Gastroesophageal sphincter (tissue), 4 donors: ENCODE measurements around the gene CXCR3. TPM values are rescaled to one million over a fixed set of nuclear protein-coding genes. Genes with fewer than 3 reads are reported as not detected.
"Not testable (repeated sequence)": the region's sequence is repeated elsewhere in the genome, so short reads cannot be mapped to it uniquely, and the experiment has no call there.

ENCODE experiments used
- ATAC-seq: fragments of 150-250 bp; one replicate; pipeline ENCODE4 v1.9.1; 2016; ENCODE audit warnings: mild to moderate bottlenecking, moderate library complexity
- H3K27ac ChIP-seq, 4 donors: fragments of 200-600 bp; sonication (generic) in 3 of 4; 1 replicate in 3 of 4; 2 replicates in 1 of 4; pipeline ENCODE4 v1.5.1; 2016 to 2019
- H3K27me3 ChIP-seq: fragments of 200-600 bp; sonication (generic); one replicate; pipeline ENCODE4 v1.5.1; 2019
- H3K36me3 ChIP-seq, 2 donors: fragments of 200-600 bp; sonication (generic); one replicate each; pipeline ENCODE4 v1.5.1; 2019; ENCODE audit warnings: control low read depth in 1 of 2
- H3K4me1 ChIP-seq, 3 donors: fragments of 200-600 bp; sonication (generic); 1 replicate in 2 of 3; 2 replicates in 1 of 3; pipeline ENCODE4 v1.5.1; 2016 to 2019; ENCODE audit warnings: control low read depth in 2 of 3
- H3K4me3 ChIP-seq, 2 donors: fragments of 200-600 bp; sonication (generic); one replicate each; pipeline ENCODE4 v1.5.1; 2019; ENCODE audit warnings: mild to moderate bottlenecking in 1 of 2, moderate library complexity in 1 of 2
- H3K9me3 ChIP-seq, 3 donors: fragments of 200-600 bp; sonication (generic); one replicate each; pipeline ENCODE4 v1.5.1; 2017 to 2019; ENCODE audit warnings: control low read depth in 2 of 3
- CTCF ChIP-seq, 4 experiments: fragments of 200-600 bp in 2 of 4; fragments of 450-650 bp in 2 of 4; sonication (generic) in 1 of 4; IDR thresholded peaks; one replicate each; pipeline ENCODE4 v1.5.1; 2017 to 2019; ENCODE audit warnings: antibody characterized with exemption in 4 of 4, mild to moderate bottlenecking in 2 of 4, moderate library complexity in 2 of 4
- EP300 ChIP-seq: sonication (generic); formaldehyde crosslinking; IDR thresholded peaks from one replicate; pipeline ENCODE4 v1.6.1; 2017; ENCODE audit warnings: antibody characterized with exemption, mild to moderate bottlenecking
- POLR2A ChIP-seq, 2 donors: fragments of 450-650 bp; IDR thresholded peaks; one replicate each; pipeline ENCODE4 v1.6.1; 2017; ENCODE audit warnings: antibody characterized with exemption in 2 of 2, mild to moderate bottlenecking in 2 of 2, moderate library complexity in 1 of 2
- POLR2AphosphoS5 ChIP-seq: sonication (generic); formaldehyde crosslinking; IDR thresholded peaks from one replicate; pipeline ENCODE4 v1.6.1; 2017; ENCODE audit warnings: antibody characterized with exemption
- WGBS, 2 donors: methylation state at CpG; one replicate each; pipeline ENCODE4 v1.1.5; 2018; ENCODE audit warnings: low coverage in 1 of 2; 5-methylcytosine and 5-hydroxymethylcytosine counted together
- total RNA-seq, 4 donors: library from RNA; depleted of rRNA; stranded (reverse); fragments of >200 nt; gene quantifications; one replicate each; pipeline ENCODE4 v1.1.0, GENCODE V29; 2016

Gene CXCR3
- total RNA-seq, 4 donors from 2014 or later = 0.54 TPM; not detected in 3

GRCh38 chrX:71579136-71579989 is 38.9 kb downstream of the CXCR3 start:
- H3K4me1 ChIP-seq = no peaks in the 10 kb centered on the region
- no peak for ATAC-seq
- TF ChIP-seq CTCF (IDR thresholded peaks at IDR 0.05) = no peak
- H3K4me3 ChIP-seq = no peak overlapping the region
- no peaks in the 10 kb centered on the region for H3K9me3 ChIP-seq
- H3K36me3 ChIP-seq = peaks cover 0 to 23% of the 10 kb centered on the region in 2 donors
- 80 to 100% methylated on average over 1 to 5 of the region's 26 CpGs for WGBS, 2 donors
- H3K27ac ChIP-seq = no peak overlapping the region
- no peaks in the 10 kb centered on the region for H3K27me3 ChIP-seq

DNA sequence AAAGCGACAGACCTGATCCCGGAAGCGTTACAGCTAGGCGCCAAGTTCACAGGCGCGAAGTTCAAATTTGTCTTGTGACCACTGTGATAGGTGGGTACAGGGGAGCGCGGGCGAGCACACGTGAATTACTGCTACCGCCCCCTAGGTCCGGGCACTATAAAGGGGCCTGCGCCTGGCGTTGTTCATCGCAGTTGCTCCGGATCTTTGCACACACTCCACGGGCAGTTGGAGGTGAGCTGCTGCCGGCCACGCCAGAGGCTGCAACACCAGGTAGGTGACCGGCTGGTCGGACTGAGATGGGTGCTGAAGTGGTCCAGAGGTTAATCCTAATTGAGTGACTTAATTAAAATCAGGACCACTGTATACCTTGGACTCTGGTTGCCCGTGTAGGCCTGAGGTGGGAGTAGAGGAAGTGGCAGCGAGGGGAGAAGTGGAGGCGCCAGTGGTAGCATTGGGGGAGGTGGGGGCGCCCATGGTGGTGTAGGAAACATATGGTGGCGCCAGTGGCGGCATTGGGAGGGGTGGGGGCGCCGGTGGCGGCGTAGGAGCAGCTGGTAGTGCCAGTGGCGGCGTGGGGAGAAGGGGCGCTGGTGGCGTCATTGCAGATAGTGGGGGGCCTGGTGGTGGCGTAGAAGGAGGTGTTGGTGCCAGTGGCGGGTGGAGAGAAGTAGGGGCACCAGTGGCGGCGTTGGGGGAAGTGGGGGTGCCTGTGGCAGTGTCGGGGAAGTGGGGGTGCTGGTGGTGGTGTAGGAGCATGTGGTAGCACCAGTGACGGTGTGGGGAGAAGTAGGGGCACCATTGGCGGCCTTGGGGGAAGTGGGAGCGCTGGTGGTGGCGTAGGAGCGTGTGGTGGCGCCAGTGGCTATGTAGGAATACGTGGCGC is 39.8 kb downstream of the CXCR3 start, which contains the start of gene GCNA:
Gene GCNA, plus strand, starts transcription at position 185 of the 883 bp plus-strand sequence. CDS start 2,385 bp downstream, outside the sequence.
- Histone ChIP-seq H3K4me1 (no peaks in the 10 kb centered on the region), H3K27me3 (no peaks in the 10 kb centered on the region), H3K4me3 (no peak within 1 kb of the TSS), H3K36me3 (peaks cover 0 to 32% of the 10 kb centered on the region in 2 donors), H3K27ac (no peak within 1 kb of the TSS), H3K9me3 (no peaks in the 10 kb centered on the region)
- TF ChIP-seq EP300 (no peak), POLR2A (IDR thresholded peaks at IDR 0.05) (no peak), POLR2AphosphoS5 (no peak), CTCF (IDR thresholded peaks at IDR 0.05) (no peak)
- WGBS, 2 donors = 96 to 100% methylated on average over 1 to 9 of the region's 48 CpGs
- ATAC-seq = no peak

DNA sequence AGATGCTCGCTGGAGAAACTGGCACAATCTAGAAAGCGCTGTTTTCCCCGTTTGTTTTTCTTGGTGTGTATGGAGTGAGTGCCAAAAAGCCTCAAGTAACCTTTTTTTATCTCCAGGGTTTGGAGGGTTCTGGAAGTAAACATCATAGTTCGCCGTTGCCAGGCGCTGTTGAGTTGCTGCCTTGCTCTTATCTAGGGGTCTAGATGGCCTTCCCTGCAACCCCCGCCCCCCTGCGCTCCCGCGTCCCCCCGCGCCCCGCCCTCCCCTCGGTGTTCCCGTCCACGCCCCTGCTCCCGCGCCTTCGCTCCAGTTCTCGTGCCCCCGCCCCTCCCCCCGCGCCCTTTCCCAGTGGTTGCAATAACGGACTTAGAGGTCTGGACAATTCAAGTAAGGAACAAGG is 40.6 kb downstream of the CXCR3 start:
- Histone ChIP-seq H3K36me3 (peaks cover 0 to 40% of the 10 kb centered on the region in 2 donors), H3K27me3 (no peaks in the 10 kb centered on the region), H3K27ac (no peak overlapping the region), H3K4me1 (no peaks in the 10 kb centered on the region), H3K9me3 (no peaks in the 10 kb centered on the region), H3K4me3 (no peak overlapping the region)
- ATAC-seq = no peak
- 78 to 98% methylated on average over 3 to 5 of the region's 24 CpGs for WGBS, 2 donors
- TF ChIP-seq EP300 = no peak

DNA sequence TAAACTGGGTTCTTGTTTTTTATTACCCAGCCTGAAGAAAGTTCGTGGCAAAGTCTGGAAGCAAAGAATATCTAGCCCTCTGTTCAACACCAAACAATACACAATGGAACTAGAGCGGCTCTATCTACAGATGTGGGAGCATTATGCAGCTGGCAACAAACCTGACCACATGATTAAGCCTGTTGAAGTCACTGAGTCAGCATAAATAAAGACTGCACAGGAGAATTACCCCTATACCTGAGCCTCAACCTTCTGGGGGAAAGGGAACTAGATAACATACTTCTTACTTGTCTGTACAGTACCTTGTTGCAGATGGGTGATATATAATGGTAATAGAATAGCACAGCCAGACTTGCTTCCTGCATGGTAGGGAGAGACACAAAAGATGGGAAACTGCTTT is 44.7 kb downstream of the CXCR3 start:
- Histone ChIP-seq H3K9me3 (no peaks in the 10 kb centered on the region), H3K27me3 (no peaks in the 10 kb centered on the region), H3K4me3 (no peak overlapping the region), H3K4me1 (no peaks in the 10 kb centered on the region), H3K36me3 (peaks cover 0 to 76% of the 10 kb centered on the region in 2 donors), H3K27ac (no peak overlapping the region)
- ATAC-seq = no peak
- WGBS, 2 donors = 100% methylated on average over 1 of the region's 2 CpGs; no CpG with 5 or more reads in 1 of the 2 donors
- TF ChIP-seq POLR2AphosphoS5 (no peak), EP300 (no peak), CTCF (IDR thresholded peaks at IDR 0.05) (no peak), POLR2A (IDR thresholded peaks at IDR 0.05) (no peak)

DNA sequence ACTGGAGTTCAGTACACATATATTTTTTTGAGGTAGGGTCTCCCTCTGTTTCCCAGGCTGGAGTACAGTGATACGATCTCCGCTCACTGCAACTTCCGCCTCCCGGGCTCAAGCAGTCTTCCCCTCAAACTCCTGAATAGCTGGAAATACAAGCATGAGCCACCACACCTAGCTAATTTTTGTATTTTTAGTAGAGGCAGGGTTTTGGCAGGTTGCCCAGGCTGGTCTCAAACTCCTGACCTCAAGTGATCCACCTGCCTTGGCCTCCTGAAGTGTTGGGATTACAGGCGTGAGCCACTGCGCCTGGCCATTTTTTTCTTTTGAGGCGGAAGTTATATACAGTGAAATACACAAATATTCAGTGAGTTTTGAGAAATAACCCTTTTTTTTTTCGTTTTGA is 46.9 kb downstream of the CXCR3 start:
- not testable (repeated sequence) for H3K27ac ChIP-seq, H3K9me3 ChIP-seq, H3K27me3 ChIP-seq, H3K4me1 ChIP-seq, H3K4me3 ChIP-seq, ATAC-seq
- H3K36me3 ChIP-seq = peaks cover 0 to 93% of the 10 kb centered on the region in 2 donors
- WGBS, 2 donors = 82 to 94% methylated on average over 4 to 6 of the region's 8 CpGs

Other genes with a start within 250 kb of the CXCR3 start
- gene OGT, start 85.4 kb downstream of the CXCR3 start, total RNA-seq = 100 to 1,000 TPM in 2 of 4 donors, 10 to 100 TPM in 2; 49.6 to 156 (median 88.8) TPM
- gene GCNA, start 40.1 kb downstream of the CXCR3 start, total RNA-seq = 1 to 10 TPM in 3 of 4 donors, under 1 TPM in 1; 0.89 to 2.6 (median 1.6) TPM
- not detected for gene CXorf49, start 99.8 kb upstream of the CXCR3 start, total RNA-seq
- gene CXorf49B, start 144.8 kb upstream of the CXCR3 start, total RNA-seq = not detected